Glomerular visceral epithelial cell (primary cell): Measurements from ENCODE around the gene ARHGDIA.
A peak's percentile ranks its signal among the peaks of the same experiment; 100 is the strongest.

ENCODE experiments used
- DNase-seq: peaks from one replicate; pipeline ENCODE4 v3.0.0-alpha.2; 2016; ENCODE audit errors: extremely low spot score

ARHGDIA gene

GRCh38 chr17:81865358-81865732, 5.8 kb downstream of the ARHGDIA start:
- no peak for DNase-seq

DNA sequence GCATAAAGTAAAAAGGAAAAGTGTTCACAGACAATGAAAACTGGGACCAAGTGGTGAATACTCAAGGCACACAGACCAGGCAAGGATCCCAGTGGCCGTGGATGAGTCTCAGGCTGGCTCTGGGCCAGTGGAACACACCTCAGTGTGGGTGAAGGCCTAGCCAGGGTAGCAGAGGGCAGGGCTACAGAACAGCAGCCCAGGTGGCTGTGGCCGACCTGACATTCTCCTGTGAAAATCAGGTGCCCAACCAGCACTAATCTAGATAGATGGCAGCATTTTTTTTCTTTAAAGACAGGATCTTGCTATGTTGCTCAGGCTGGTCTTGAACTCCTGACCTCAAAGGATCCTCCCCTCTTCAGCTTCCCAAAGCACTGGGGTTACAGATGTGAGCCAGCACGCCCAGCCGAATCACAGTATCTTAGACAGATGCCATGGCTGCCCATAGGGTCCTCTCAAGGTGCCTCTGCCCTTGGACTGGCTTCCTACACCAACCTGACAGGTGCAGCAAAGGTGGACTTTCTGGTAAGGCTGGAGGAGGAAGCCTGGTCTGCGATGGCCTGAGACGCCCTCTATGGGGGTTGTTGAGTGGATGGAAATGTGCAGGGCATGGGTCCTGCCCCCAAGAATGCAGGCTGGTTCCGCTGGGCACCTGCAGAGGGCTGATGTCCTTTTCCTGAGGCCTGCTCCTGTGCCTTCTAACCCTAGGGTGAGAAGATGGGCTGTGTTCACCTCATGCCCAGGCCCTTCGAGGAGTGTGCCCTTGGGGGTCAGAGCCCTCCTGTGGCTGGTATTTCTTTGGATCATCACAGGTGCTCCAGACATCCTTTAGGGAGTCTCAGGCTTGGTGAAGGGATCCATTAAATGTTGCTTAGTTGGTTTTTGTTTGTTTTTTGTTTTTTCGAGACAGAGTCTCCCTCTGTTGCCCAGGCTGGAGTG, 7.0 kb downstream of the ARHGDIA start:
- DNase-seq, result no peak

DNA sequence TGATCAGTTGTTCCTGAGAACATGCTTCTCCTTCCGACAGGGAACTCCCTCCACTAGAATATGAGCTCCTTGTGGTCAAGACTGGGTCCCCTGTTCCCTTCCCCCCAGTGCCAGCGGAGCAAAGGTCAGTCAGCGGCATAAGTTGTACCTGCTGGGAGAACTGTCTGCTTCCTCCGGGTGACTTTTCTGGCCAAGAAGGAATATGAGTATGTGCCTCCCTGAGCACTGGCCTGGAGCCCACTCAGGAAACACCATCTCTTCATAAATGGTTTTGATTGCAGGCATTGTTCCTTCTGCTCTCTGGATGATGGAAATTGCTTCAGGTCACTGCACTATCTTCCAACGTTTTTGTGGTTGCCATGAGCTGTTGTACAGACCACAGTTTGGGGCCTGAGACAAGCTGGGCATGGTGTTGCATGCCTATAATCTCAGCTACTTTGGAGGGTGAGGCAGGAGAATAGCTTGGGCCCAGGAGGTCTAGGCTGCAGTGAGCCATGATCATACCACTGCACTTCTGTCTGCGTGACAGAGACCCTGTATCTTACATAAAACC, 7.9 kb downstream of the ARHGDIA start:
- no peak for DNase-seq

GRCh38 chr17:81860756-81861568, 10.2 kb downstream of the ARHGDIA start:
- peak; percentile 100 for DNase-seq

- no peak for DNase-seq
Observed at GRCh38 chr17:81859906-81860755, 11.0 kb downstream of the ARHGDIA start, which contains the start of gene P4HB. Gene P4HB (minus strand): TSS chr17:81860535. CDS start chr17:81860471, 64 bp downstream.

DNA sequence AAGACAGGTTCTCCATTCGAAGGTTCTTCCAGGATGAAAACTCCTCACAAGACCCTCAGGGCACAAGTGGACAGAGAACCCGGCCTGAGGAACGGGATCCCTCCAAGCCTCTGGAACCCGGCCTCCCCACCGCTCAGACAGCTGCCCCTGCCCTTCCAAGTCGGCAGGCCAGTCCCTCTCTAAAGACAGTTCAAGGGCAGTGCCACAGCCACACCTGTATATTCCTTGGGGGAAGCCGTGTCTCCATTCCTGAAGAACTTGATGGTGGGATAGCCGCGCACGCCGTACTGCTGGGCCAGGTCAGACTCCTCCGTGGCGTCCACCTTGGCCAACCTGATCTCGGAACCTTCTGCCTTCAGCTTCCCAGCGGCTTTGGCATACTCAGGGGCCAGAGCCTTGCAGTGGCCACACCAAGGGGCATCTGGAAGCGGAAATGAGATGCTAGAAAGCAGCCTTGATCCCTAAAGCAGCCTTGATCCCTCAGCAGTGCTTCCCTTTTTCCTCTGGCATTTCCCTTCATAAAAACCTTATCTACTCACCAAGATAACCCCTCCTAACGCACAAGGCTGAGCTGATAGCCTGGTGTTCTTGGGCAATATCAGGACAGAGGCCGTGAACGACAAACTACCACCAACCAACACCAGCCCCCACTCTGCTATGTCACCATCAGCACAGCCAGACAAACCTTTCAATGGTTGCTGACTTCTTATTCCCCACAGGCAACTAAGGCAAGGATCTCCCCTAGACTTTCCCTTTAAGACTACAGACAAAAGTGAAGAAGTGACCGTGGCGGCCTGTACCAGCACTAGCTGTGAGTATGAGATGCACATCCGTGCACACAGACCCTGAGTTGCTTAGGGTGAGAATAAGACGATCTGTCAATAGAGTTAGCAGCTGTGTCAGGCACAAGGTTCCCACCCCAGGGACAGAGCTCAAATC, 11.9 kb downstream of the ARHGDIA start:
- DNase-seq, result no peak

- DNase-seq, result no peak
Observed at GRCh38 chr17:81858170-81858966, 12.8 kb downstream of the ARHGDIA start.

DNA sequence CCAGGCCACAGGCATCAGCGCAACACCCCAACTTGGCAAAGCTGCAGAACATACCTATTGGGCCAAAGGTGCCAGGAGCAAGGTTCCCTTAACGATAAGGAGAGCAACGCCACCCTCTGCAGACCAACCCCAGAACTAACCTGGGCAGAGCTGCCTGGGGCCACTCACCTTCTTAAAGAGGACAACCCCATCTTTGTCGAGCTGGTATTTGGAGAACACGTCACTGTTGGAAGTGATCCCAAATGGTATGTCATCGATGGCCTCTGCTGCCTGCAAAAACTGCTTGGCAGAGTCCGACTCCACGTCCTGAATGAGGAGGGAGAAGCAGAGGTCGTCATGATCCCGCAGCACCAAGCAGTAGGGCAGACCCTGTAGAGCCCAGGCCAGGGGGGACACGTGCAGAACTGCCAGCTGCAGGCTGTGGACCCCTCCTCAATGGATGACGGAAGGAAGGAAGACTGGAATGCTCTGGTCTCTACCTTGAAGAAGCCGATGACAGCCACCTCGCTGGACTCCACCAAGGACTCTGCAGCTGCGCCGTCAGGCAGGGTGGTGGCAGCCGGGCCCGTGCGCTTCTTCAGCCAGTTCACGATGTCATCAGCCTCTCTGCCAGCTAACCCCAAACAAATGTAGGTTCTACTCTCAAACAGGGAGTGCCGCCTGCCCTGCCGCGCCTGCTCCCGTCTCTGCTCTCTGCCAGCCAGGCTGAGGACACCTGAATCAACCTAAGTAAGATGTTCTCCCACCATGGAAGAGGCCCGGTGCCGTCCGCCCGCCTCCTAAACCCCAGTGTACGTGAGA, 16.0 kb downstream of the ARHGDIA start:
- no peak for DNase-seq

DNA sequence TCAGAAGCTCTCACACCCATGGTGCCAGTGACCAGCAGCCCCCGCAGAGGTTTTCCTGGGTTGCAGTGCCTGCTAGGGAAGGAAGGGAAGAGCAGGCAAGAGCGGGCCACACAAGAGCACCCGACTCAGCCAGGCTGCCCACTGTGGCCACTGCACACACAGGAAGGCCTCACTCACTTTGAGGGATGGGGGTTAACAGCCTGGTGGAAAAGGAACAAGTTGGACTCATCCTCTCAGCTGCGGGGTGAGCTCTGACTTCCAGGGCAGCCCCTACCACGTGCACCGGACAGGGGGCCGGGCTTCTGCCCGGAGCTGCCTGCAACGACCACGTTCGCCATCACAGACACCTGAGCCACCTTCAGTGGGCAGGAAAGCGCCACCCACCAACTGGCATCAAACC, 18.9 kb downstream of the ARHGDIA start:
- no peak for DNase-seq

- no peak for DNase-seq
Observed at GRCh38 chr17:81851423-81851822, 19.7 kb downstream of the ARHGDIA start.

GRCh38 chr17:81849457-81849856, 21.7 kb downstream of the ARHGDIA start:
- no peak for DNase-seq

DNA sequence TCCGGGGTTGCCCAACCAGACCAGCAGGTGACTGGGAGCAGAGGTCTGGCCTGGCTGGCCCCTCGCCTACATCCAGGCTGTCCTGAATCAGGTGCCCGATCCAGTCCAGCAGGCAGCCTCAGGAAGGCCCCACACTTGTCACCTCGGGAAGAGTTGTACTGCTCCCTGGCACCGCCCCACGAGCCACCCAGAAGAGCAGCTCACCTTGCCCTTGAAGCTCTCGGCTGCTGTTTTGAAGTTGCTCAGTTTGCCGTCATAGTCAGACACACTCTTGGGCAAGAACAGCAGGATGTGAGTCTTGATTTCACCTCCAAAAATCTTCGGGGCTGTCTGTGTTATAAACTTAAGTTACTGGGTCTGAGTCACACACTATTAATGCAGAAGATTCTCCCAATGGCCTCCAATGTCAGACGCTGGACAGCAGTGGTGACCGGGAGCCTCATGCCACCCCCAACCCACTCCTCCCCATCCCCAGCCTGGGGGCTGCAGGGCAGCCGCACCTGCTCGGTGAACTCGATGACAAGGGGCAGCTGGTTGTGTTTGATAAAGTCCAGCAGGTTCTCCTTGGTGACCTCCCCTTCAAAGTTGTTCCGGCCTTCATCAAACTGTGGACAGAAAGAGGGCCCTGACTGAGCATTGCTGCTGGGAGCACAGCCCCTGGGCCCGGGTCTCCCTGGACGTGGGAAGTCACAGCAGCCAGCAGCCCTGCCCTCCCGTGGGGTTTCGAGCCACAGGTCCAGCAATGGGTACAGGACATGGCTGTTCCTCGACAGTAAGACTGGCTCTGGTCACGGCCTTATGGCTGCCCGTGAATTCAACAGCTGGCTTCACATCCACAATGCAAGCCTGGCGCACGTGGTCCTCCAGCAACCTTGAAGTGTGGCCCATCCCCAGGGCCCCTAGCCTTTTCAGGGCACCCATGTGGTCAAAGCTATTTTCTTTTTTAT, 24.1 kb downstream of the ARHGDIA start:
- no peak for DNase-seq

DNA sequence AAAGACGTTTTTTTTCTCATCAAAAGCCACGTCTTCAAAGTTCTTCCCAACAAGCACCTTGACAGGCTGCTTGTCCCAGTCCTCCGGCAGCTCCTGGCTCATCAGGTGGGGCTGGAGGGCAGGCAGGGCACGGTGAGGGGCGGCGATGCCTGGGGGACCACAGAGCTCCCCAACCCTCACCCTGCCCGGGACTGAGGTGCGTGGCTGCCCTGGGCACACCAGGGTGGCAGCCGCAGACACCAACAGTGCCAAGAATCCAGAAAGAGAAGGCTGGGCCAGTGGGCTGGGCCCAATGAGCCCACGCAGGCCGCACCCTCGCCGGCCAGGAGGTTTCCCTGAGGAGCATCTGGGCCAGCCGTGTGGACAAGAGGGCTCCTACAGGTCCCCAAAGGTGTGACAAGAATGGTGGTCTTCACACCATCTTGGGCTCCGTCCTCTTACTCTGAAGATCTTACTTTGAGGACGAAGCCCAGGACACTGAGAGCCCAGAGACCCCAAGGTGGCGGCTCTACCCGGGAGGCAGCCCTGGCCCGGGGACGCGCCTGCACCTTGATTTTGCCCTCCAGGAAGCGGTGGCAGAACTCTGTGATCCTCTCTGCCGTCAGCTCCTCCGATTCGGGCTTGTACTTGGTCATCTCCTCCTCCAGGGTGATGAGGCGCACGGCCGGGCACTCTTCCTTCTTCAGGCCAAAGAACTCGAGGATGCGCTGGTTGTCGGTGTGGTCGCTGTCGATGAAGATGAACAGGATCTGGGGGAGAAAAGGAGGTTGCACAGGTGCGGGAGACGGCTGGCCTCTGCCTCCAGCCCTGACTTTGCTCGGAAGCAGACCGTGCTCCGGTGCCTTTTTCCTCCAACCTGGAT, 25.0 kb downstream of the ARHGDIA start:
- no peak for DNase-seq

DNA sequence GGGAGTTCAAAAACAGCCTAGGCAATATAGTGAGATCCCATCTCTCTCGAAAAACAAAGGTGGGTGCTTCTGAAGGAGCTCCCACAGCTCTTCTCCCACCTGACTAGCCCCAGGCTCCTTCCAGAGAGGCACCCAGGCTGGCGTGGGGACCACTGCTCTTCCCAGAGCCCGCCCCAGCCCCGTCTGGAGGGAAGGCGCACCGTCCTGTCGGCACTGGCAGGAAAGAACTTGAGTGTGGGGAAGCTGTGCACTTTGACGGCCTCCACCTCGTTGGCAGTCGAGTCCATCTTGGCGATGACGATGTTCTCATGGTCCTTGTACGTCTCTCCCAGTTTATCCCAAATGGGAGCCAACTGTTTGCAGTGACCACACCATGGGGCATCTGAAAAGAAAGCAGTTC, 25.8 kb downstream of the ARHGDIA start:
- DNase-seq, result no peak

DNA sequence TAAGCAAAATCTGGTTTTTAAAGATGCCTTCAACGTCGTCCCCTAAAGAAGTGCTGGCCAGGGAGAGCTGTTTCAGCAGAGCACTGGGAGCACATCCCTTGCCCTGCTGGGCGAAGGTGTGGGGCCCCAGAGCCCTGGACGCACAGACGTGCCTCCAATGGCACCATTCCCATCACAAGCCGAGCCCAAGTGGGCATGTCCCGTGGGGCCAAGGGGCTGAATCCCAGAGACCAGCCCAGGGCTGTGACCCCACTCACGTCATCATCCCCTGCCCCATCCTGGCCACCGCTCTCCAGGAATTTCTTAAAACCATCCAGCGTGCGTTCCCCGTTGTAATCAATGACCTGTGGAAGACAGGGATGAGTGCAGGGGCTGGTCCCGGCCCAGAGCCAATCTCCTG, 26.2 kb downstream of the ARHGDIA start:
- no peak for DNase-seq

- DNase-seq, result no peak
Observed at GRCh38 chr17:81844327-81844851, 26.7 kb downstream of the ARHGDIA start.
